Prostate gland (tissue), 2 donors: ENCODE data around the gene BTAF1.

Experiments
- CTCF ChIP-seq, 4 experiments: fragments of 200-600 bp in 2 of 4; fragments of 450-650 bp in 2 of 4; sonication (generic) in 2 of 4; IDR thresholded peaks; 1 replicate in 3 of 4; 2 replicates in 1 of 4; pipeline ENCODE4 v1.5.1; 2016 to 2019; ENCODE audit warnings: antibody characterized with exemption in 4 of 4, mild to moderate bottlenecking in 2 of 4, moderate library complexity in 2 of 4
- POLR2A ChIP-seq: fragments of 450-650 bp; IDR thresholded peaks from one replicate; pipeline ENCODE4 v1.6.1; 2016; ENCODE audit warnings: antibody characterized with exemption, mild to moderate bottlenecking

GRCh38 chr10:92047215-92047614 is 123.6 kb downstream of the BTAF1 start:
- TF ChIP-seq CTCF (IDR thresholded peaks at IDR 0.05) = no peak
- no peak for TF ChIP-seq POLR2A
